LNCAP (cell line): ENCODE data around the gene TMEM40.

Experiments used
- TF ChIP-seq, protein P1 (sequence below): fragments of 450-650 bp; IDR thresholded peaks from 2 replicates; pipeline ENCODE4 v1.5.1; 2017; ENCODE audit warnings: mild to moderate bottlenecking

The TMEM40 gene

DNA sequence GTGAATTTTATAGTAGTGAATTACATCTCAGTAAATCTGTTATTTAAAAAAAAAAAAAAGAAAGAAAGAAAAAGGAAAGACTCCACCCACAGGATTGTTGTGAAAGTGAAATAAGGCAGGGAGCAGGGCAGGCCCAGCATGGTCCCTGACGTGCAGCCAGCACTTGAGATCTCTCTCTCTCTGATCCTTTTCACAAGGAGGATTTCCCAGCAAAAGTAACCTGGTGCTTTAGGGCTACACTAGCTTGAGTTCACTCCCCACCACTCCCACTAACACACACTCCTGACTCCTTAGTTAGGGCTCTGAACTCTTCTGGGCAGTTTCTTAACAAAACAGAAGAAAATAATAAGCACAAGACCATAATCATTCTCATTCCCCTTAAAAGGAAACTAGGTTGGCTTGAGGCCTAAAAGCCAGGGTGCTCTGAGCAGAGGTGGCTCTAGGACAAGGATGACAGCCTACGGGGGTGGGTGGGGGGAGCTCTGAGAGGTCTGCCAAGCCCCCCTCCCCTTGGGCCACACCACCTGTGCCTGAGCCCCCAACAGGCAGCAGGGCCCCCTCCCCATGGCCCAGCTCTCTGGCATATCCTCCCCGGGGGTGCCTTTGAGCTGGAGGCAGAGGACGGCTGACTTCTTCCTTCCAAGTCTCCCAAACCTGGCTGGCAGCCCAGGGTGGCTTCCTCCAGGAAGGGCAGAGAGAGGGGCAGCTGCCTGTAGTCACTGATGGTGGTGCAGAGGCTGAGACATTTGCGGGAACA is 856 bp downstream of the TMEM40 start:
- TF ChIP-seq, protein P1, sequence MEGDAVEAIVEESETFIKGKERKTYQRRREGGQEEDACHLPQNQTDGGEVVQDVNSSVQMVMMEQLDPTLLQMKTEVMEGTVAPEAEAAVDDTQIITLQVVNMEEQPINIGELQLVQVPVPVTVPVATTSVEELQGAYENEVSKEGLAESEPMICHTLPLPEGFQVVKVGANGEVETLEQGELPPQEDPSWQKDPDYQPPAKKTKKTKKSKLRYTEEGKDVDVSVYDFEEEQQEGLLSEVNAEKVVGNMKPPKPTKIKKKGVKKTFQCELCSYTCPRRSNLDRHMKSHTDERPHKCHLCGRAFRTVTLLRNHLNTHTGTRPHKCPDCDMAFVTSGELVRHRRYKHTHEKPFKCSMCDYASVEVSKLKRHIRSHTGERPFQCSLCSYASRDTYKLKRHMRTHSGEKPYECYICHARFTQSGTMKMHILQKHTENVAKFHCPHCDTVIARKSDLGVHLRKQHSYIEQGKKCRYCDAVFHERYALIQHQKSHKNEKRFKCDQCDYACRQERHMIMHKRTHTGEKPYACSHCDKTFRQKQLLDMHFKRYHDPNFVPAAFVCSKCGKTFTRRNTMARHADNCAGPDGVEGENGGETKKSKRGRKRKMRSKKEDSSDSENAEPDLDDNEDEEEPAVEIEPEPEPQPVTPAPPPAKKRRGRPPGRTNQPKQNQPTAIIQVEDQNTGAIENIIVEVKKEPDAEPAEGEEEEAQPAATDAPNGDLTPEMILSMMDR: no peak

DNA sequence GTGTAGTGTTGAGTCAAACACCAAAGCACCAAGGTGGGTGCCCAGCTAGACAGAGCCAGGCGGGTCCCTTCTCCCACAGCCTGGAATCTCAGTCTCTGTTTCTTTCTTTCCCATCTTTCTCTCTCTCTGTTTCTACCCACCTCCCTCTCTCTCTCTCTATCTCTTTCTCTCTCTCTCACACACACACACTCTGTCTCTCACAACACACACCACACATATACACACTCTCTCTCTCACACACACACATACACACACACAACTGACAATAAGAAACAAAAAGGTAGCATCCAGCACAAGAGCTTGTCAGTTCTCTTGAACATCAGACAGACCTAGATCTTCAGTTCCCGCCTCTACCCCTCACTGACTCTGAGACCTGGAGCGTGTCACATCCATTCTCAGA is 2.4 kb downstream of the TMEM40 start:
- TF ChIP-seq, protein P1: no peak

DNA sequence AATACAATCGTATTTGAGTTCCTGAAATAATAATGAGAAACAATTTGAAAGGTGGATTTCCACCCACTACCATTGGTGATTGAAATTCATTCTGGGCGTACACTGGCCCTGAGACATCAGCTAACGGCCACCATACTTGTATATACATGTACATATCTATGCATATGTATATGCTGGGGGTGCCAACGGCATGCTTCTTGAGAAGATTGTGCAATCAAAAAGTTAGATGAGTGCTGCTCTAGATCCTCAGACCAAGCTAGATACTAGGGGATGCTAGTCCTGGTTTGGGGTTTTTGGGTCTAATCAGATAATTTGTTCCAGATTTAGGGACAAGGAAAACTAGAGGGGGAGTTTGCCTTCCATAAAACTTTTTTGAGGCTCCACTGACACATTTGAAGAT is 2.9 kb downstream of the TMEM40 start:
- TF ChIP-seq, protein P1: no peak

DNA sequence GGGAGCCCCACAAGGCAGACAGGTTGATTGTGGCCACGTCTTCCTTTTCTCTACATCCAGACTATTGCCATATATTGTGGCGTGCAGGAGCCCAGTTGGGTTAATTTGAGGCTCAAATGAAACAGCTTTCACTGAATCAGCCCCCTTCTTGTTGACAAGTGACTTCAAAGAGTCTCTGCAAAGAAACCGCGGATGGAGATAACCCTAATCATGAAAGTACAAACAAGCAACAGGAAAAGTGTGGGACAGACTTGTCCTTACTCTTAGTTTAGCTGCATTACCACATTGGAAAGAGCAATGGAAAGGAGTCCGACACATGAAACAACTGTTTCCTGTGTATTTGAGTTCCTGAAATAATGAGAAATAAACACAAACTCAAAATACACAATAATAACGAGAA is 3.3 kb downstream of the TMEM40 start:
- TF ChIP-seq, protein P1: no peak

DNA sequence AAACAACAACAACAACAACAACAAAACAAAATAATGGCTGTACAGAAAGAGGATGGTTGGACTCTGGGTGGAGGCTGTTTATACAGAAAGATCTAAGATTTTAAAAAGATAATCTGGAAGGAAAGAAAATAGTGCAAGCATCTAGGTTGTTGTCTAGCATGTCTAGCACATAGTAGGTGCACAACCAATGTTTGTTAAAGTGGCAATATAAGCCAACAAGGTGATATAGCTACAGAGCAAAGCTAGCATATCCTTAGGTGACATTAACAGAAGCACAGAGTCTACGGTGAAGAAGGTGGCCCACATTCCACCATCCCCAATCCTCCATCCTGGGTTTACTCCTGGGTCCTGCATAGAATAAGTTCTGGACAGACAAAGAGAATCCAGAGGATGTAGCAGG is 4.7 kb downstream of the TMEM40 start:
- TF ChIP-seq, protein P1: no peak

DNA sequence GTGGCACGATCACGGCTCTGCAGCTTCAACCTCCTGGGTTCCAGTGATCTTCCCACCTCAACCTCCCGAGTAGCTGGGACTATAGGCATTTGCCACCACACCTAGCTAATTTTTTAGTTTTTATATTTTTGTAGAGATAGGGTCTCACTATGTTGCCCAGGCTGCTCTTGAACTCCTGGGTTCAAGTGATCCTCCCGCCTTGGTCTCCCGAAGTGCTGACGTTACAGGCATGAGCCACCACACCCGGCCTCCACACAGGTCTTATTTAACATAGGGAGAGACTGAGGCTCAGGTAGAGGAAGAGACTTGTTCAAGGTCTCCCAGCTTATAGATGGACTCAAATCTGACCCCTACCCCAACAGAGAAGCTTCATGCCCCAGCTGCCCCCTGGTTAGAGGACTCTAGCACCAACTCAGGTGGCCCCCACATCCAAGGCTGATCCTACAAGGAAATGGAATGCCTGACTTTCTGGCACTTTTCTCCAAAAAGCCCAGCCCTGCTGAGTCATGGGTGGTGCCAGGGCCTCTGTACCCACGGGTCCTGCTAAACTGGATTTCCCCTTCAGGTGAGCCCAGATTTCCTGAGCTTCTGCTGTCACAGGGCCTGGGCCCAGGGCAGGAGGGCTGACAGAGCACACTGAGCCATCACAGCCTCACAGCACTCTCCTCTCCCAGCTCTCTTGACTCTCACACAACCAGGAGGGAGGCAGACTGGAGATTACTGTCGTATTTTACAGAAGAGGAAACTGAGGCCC is 5.6 kb downstream of the TMEM40 start:
- TF ChIP-seq, protein P1: no peak

DNA sequence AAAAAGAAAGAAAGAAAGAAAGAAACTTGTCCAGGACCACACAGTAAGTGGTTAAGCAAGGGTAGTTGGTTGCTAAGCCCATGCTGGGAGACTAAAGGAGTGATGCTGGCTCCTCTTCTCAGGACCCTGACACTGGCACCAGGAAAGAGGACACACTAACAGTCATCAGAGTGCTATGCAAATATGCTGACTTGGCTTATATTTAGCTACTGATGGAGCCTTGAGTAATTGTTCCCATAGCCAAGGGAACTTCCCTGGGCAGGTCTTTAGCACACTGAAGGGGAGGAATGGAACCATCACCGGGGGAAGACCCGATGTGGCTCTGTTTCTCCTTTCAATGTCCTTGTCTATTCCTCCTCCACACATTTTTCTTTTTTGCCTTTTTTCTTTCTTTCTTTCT is 6.2 kb downstream of the TMEM40 start:
- TF ChIP-seq, protein P1: no peak
